GM19351 (cell line): ENCODE results near the gene PRF1.
"Not testable (repeated sequence)": the region's sequence is repeated elsewhere in the genome, so short reads cannot be mapped to it uniquely, and the experiment has no call there.

Experiments used
- ATAC-seq: cut with Tn5 transposase; IDR thresholded peaks from one replicate; pipeline ENCODE4 v1.9.1; 2021; ENCODE audit warnings: mild to moderate bottlenecking, moderate library complexity; ENCODE audit not compliant: unreplicated experiment

PRF1 gene

DNA sequence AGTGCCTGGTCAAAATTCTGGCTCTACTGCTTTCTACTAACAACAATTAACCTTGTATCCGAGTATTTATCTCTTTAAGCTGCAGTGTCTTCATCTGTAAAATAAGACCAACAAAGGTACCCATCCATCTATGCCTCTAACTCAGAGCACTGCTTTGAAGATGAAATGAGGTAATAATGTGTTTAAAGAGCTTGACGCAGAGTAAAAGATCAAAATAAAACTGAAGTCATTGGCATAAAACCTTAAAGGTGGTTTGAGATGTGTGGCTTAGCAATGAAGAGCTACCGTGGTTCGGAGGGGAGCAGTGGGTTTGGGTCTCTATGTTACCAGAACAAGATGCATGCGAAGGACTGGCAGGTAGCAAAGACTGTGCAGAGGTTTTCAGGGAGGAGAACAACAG is 16.1 kb upstream of the PRF1 start:
- ATAC-seq, result no peak

DNA sequence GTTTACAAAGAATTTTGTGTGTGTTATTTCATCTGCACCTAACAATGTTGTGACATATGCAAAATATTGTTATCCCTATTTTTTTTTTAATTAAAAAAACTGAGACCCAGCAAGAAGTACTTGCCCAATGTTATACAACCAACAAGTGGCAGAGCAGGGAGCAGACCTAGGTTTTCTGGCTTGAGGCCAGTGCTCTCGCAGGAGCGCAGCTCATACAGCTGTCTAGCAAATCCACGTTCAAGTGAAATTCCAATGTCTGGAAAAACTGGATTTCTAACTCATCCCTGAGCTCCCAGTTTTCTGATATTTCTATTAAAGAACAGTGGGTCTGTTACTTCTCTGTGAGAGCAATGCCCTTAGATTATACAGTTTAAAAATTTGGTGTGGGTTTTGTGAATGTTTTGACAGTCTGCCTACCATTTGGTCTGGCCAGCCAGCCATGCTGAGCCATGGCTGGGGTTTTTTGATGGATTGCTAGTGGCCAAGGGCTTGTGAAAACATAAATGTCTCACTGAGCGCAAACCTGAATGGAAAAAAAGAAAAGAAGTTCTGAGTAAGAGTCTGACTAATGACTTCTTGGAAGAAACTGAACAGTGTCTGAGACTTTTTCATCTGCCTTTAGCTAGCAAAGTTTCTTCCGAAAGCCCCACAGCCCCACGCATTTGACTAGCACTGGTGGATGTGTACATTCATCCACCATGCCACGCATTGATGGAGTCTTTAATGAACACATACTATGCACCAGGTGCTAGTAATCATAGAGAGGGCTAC is 15.4 kb upstream of the PRF1 start:
- no peak for ATAC-seq

DNA sequence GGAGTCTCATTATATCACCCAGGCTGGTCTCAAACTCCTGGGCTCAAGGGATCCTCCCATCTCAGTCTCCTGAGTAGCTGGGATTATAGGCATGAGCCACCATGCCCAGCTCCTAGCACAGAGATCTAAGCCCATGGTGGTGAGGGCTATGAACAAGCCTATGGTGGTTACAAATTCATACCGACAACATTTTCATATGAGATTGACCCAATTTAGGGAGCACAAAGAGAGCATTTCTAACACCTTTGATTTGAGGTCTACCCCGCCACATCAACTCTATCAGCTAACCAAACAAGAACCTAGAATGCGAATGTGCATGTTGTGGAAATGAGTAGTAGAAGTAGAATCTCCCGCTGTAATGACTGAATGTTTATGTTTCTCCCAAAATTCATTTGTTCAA is 14.2 kb upstream of the PRF1 start:
- no peak for ATAC-seq

DNA sequence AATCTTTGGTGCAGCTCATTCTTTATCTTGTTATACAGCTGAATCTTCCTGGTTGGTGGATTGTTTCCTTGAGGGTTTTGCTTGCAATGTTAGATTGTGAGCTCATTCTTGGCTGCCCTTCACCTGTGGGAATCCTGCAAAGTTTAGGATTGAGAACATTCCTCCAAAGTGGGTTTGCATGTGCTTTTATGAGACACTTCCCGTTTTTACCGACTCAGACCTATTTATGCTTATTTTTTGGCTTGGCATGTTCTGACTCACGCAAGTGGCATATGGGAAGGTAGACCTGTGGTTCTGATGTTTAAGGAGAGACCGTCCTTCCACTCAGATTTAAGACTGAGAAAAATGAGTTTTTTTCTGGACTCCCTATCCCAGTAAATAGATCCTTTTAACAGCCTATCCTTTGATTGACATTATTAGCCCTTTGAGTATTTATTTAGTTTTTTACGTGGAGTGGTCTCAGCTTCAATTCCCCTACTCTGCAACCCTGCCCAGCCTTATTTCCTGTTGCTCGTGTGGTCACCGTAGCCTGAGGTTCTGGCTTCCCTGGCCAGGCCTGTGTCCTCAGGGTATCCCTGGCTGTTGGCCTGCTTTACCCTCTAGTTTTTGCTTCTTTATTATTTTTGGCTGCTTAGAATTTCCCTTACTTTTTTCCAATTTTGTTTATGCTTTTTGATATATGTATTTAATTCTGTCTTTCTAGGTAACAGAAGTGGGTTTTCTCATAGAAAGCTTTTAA is 13.4 kb upstream of the PRF1 start:
- ATAC-seq, result no peak

DNA sequence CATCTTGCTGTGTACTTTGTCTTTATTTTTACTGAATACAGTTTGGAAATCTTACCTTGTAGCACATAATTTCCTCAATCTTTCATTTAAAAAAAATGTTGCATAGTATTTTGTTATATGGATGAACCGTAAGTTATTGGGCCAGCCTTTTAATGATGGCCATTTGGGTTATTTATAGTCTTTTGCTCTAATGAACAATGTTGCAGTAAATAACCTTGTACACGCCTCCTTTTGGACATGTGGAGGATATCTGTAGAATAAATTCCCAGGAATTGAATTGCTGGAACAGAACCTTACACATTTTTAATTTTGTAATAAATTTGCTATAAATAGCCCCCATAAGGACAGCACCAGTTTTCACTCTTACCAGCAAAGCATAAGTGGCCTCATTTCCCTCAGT is 12.7 kb upstream of the PRF1 start:
- ATAC-seq, result no peak

DNA sequence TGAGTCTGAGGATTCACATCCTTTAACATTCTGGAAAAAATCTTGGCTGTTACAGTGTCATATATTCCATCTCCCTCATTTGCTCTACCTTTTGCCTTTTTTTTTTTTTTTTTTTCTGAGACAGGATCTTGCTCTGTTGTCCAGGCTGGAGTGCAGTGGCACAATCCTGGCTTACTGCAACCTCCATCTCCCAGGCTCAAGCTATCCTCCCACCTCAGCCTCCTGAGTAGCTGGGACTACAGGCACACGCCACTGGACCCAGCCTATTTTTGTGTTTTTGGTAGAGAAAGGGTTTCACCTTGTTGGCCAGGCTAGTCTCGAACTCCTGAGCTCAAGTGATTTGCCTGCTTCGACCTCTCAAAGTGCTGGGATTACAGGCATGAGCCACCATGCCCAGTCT is 11.8 kb upstream of the PRF1 start:
- not testable (repeated sequence) for ATAC-seq

DNA sequence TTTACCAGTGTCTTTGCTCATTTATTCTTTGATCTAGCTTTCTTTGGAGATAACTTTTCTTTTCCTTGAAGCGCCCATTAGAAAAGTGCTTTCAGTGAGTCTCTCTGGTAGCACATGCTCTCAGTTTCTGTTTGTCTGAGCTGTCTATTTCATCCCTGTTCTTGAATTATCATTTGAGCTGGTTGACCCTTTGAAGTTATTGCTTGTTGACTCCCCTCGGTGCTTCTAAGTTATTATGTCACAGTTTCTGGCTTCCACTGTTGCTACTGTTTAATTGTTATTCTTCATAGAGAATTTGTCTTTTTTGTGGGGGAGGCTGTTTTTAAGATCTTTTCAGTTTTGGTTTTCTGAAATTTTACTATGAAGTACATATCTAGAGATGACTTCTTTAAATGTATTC is 11.4 kb upstream of the PRF1 start:
- ATAC-seq, result no peak

DNA sequence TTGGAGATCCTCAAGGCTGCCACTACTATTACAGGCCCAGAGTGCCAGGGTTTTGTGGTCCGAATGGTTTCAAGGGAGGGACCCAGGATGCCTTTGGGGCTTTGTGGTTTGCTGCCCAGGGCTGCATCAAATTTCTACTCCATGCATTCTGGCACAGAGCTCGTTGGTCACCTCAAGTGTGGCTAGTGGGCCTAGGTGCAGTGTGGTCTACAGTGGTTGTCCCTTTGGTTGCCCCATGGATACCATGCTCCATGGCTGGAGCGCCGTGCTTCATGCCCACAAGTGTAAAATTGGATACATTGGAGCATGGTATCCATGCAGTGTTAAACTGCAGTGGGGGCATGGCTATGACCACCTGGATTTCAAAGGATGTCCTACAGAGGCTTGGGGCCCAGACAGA is 5.4 kb upstream of the PRF1 start:
- no peak for ATAC-seq

DNA sequence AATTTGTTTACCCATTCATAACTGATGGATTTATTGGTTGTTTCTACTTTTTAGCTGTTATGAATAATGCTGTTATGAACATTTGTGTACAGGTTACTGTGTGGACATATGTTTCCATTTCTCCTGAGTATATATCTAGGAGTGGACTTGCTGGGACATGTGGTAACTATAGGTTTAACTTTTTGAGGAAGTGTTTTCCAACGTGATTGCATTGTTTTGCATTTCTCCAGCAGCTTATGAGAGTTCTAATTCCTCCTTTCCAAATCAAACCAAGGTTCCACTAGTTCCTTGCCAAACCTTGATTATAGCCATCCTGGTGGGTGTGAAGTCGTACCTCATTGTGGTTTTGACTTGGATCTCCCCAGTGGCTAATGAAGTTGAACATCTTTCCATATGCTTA is 2.6 kb upstream of the PRF1 start:
- ATAC-seq, result no peak

DNA sequence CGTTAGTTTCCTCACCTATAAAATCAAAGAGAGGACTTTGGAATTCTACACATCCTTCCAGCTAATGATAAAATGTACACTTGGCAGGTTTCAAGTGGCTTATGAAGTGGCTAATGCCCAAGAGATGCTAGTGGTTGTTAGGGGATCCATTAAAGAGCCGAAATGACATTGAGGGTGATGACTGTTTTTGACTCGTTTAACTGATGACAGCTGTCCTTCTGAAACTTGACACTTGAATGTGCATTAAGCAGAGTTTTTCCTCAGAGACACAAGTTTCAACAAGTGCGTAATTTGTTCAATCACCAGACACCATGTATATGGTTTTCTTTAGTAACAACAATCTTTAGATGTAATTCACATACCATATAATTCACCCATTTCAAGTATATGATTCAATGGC is 1.6 kb upstream of the PRF1 start:
- no peak for ATAC-seq

DNA sequence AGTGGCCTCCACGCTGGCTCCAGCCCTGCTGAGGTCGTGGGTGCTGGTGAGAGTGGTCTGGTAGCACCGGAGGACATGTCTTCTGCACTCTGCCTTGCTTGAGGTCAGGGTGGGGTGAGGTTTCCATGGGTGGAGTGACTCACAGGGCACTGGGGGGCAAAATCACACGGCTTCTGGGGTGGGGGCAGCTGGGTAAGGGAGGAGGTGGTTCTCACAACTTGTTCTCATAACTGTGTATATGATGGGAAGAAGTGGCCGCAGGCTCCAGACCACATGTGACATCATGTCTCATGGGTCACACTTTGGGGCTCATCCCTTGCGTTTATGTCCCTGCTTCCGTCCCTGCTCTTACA is 884 bp upstream of the PRF1 start:
- ATAC-seq, result no peak

DNA sequence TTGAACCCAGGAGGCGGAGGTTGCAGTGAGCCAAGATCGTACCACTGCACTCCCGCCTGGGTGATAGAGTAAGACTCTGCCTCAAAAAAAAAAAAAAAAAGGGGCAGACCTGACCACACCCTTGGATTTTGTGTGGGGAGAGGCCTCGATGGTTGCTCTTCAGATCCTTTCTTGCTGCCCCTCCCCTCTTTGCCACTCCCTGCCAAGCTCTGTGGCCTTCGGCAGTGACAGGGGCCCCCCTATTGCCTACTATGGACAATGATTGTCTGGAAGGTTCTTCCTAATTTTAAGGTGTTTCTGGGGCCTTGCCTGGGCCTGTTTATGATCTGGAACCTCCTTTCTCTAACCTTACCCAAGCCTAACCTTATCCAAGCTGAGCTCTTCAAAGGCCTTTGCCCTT is 795 bp downstream of the PRF1 start:
- ATAC-seq, result no peak

DNA sequence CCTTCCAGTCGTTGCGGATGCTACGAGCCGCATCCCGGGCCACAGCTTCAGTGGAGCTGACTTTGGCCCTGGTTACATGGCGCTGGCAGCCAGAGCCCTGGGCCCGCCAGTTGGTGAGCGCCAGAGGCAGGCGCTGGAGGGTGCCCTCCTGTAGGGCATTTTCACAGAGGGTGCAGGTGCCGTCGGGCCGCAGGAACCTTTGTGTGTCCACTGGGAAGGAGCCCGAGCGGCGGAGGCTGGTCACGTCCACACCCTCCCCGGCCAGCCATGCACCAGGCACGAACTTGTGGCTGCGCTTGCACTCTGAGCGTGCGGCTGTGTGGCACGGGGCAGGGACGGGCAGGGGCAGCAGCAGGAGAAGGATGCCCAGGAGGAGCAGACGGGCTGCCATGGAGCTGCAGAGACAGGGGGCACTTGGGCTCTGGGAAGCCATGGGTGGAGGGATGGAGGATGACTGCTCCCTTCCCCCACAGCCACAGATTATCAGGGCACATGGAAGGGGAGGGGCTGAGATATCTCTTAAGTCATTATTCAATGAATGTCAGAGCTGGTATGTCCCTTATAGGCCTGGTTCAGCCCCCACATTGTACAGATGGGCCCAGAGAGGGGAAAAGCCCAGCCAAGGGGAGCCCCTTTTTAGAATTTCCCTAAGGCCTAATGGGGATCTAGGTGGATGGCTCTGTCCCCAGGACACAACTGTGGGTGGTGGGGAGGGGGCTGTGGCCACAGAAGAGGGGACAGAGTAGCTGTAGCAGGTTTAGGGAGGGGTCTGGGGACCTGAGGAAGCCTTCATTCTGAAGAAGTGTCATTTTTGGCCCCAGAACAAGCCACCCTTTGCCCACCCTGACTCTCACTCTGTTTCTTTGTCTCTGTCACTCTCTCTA is 1.8 kb downstream of the PRF1 start:
- ATAC-seq, result no peak

DNA sequence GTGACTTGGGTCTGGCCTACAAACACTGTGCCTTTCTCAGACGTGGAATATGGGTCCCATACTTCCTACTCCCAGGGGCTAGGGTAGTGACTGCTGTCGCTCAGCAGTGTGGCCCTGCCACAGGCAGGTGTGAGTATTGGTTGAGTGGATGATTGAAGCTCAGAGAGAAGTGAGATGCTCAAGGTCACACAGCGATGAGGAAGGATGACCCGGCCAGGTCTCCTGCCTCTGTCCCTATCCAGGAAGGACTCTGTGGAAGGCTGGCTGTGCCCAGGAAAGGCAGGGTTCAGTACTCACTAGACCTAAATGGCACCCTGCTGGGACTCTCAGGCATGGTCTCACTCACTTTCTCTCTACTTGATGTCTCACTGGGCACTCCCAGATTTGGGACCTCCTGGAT is 2.8 kb downstream of the PRF1 start:
- no peak for ATAC-seq

DNA sequence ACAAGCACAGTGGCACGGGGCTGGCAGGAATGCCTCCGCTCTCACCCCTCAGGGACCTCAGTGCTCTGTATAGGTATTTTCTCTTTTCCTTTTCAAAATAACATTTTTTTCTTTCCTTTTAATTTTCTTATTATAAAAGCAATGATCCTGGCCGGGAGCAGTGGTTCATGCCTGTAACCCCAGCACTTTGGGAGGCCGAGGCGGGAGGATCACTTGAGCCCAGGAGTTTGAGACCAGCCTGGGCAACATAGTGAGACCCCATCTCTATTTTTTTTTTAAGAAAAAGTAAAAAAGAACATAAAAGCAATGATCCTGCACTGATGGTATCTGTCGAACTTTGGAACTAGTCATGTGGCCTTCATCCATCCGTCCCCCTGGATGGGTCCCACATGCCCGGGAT is 3.2 kb downstream of the PRF1 start:
- ATAC-seq, result no peak

DNA sequence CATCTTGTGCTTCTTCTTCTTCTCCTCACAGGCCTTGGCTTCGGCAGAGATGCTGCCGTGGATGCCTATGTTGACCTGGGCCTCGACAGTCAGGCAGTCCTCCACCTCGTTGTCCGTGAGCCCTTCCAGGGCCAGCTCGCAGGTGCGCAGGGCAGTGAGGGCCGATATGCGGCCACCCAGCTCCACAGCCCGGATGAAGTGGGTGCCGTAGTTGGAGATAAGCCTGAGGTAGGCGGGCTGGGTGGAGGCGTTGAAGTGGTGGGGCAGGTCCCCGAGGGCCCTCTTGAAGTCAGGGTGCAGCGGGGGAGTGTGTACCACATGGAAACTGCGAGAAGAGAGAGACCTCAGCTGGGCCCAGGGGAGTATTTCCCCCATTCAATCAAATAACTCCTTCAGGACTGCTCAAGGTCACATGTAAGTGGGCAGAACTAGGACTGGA is 3.7 kb downstream of the PRF1 start:
- no peak for ATAC-seq

DNA sequence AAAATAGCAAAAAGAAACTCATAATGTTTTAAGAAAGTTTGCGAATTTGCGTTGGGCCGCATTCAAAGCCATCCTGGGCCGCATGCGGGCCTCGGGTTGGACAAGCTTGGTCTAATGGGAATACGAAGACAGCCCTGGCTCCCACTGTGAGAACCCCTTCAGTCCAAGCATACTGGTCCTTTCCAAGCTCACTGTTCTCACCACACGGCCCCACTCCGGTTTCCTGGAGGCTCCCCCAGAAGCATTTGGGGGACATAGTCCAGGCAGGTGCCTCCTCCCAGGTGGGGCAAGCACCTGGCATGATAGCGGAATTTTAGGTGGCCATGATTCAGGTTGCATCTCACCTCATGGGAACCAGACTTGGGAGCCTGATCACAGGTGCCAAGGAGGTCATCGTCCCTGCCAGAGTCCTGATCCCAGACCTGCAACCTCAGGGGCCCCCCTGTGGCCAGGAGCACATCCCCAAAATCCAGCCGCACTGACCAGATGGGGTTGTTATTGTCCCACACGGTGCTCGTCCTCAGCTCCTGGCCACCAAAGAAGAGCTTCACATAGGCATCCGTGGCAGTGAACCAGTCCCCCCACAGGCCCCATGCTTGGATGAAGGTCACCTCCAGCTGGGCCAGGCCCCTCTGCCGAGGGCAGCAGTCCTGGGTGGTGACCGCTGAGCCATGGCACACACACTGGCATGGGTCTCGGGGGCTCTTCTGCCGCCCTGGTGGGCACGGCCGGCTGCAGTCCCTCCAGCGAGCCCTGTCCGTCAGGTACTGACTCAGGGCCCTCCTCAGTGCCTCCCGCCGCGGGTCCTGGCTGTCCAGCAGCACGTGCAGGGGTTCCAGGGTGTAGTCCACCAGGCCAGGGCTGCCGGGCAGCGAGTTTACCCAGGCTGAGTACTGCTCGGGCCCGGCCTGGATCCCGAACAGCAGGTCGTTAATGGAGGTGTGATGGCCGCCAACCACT is 4.4 kb downstream of the PRF1 start:
- no peak for ATAC-seq

DNA sequence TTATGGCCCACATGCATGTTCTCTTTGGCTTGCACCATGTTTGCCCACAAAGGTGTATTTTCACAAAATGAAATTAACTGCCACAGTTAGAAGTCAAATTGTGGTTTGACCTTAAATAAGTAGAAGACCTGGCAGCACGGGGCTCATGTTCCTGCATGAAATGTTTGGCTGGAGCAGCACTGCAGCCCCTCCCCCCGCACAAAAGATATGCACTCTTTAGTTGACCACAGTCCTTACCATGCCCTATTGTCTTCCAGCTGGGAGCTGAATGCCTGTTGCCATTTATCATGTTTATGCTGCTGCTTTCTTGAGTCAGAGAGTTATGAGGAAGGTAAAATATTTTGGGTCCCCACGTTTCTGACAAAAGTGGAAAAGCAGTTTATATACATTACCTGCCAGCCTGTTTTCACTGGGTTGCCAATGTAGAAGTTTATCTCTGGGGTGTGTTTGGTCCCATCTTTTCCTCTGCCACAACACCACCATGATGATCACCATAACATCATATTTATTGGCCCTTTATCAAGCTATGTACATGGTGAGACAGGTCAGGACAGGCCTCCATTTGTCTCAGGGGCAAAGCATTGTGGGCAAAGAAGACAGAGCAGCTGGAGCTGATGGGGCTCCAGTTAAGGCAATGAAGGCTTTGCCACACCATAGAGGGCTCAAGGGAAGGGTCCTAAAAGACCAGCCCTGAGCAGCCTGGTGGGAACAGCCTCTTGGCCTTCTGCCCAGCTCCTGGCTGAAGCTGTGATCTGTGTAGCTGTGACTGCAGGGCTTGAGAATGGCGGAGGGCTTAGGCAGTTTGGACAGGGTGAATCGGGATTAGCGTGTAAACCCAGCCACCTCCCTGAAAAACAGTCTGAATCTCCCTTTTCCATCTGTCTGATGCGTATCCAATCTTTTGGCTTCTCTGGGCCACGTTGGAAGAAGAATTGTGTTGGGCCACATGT is 5.4 kb downstream of the PRF1 start:
- no peak for ATAC-seq

DNA sequence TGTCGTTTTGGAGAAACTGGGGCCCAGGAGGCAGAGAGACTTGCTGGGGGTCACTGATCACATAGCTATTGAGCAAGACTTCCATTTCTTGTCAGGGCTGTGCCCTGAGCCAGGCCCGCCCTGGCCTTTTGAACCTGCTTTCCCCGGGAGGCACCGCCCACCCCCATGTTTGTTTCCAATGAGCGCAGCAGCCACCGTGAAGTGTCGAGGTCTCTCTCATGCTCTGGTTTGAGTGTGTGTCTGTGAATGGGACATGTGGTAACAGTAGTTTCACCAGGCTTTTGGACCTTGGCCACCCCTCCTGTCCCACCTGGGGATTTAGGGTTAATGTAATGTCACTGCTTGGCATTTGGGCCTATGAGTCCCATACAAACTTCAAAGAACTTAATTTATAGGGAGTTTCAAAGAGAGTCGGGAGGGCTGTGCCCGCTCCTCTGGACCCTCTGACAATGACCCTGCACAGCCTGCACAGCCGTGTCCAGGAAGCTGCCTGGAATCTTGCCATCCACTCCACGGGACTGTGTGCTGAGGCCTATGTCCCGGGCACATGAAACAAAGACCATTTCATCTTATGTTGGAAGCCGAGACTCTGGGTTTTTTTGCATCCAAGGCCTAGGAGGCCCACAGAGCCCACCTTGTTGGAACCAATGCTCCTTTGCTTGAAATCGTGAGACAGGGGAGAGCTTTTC is 6.3 kb downstream of the PRF1 start:
- no peak for ATAC-seq
